Natural killer cell (primary cell): ENCODE data around the gene ANP32A. TPM values are rescaled to one million over a fixed set of nuclear protein-coding genes. Genes with fewer than 3 reads are reported as not detected.

Experiments
- ATAC-seq, 3 donors: fragments of 150-1000 bp in 2 of 3; fragments of 200-7000 bp in 1 of 3; cut with Tn5 transposase; 1 replicate in 1 of 3; 2 replicates in 2 of 3; pipeline ENCODE4 v1.10.0; 2021; ENCODE audit warnings: mild to moderate bottlenecking in 2 of 3, moderate library complexity in 2 of 3
- DNase-seq, 2 donors: peaks; one replicate each; pipeline versions ENCODE4 v3.0.0 to v3.0.0-alpha.2; 2013 to 2021; ENCODE audit warnings: mixed read lengths in 1 of 2
- H3K27ac ChIP-seq: one replicate; pipeline ENCODE4 v1.5.1; 2013; ENCODE audit warnings: mild to moderate bottlenecking, low read length
- H3K27me3 ChIP-seq: one replicate; pipeline ENCODE4 v1.6.1; 2013; ENCODE audit warnings: low read length; ENCODE audit not compliant: control insufficient read depth, insufficient read depth
- H3K36me3 ChIP-seq: one replicate; pipeline ENCODE4 v1.6.1; 2013; ENCODE audit warnings: low read length; ENCODE audit not compliant: control insufficient read depth, insufficient read depth
- H3K4me1 ChIP-seq: one replicate; pipeline ENCODE4 v1.6.1; 2013; ENCODE audit warnings: low read length; ENCODE audit not compliant: control insufficient read depth, insufficient read depth
- H3K4me3 ChIP-seq: one replicate; pipeline ENCODE4 v1.5.1; 2013; ENCODE audit warnings: low read length
- H3K9me3 ChIP-seq: one replicate; pipeline ENCODE4 v1.6.1; 2013; ENCODE audit warnings: low read length; ENCODE audit not compliant: control insufficient read depth, insufficient read depth
- H3K27ac Mint-ChIP-seq, 2 donors: one replicate each; pipeline ENCODE4 v1.8.0; 2022; ENCODE audit warnings: mild to moderate bottlenecking in 2 of 2, mixed read lengths in 2 of 2, moderate library complexity in 1 of 2
- H3K27me3 Mint-ChIP-seq, 2 donors: one replicate each; pipeline ENCODE4 v1.8.0; 2022; ENCODE audit warnings: low read depth in 2 of 2, mixed read lengths in 2 of 2
- H3K36me3 Mint-ChIP-seq: one replicate; pipeline ENCODE4 v1.8.0; 2022; ENCODE audit warnings: mixed read lengths
- H3K4me1 Mint-ChIP-seq, 2 donors: one replicate each; pipeline ENCODE4 v1.8.0; 2022; ENCODE audit warnings: mixed read lengths in 2 of 2
- H3K4me3 Mint-ChIP-seq: one replicate; pipeline ENCODE4 v1.8.0; 2022; ENCODE audit warnings: mild to moderate bottlenecking, moderate library complexity, mixed read lengths
- H3K9me3 Mint-ChIP-seq, 2 donors: one replicate each; pipeline ENCODE4 v1.8.0; 2022; ENCODE audit warnings: mixed read lengths in 2 of 2
- WGBS: methylation state at CpG from one replicate; pipeline ENCODE4 v1.1.7; 2013; ENCODE audit warnings: missing lambda C conversion rate; ENCODE audit not compliant: insufficient coverage; 5-methylcytosine and 5-hydroxymethylcytosine counted together
- intact Hi-C: fragments of 100-400 bp; cut with micrococcal nuclease; formaldehyde crosslinking; loops from one replicate; pipeline ENCODE4 v1.14.2; 2022
- total RNA-seq, 4 donors: library from RNA; stranded (reverse); fragments of 120-200 nt in 1 of 4; gene quantifications; one replicate each; pipeline versions ENCODE4 v1.2.3 to v1.2.4, GENCODE V29; 2013 to 2022
- TF ChIP-seq, protein P1 (sequence below): fragments of 200-600 bp; IDR thresholded peaks from one replicate; pipeline ENCODE4 v1.8.0; 2022; ENCODE audit warnings: antibody characterized with exemption

Gene ANP32A
- total RNA-seq, 3 donors from 2014 or later (not counting 1 experiment from before 2014, with no cell fraction given), result 133 to 150 (median 148) TPM

DNA sequence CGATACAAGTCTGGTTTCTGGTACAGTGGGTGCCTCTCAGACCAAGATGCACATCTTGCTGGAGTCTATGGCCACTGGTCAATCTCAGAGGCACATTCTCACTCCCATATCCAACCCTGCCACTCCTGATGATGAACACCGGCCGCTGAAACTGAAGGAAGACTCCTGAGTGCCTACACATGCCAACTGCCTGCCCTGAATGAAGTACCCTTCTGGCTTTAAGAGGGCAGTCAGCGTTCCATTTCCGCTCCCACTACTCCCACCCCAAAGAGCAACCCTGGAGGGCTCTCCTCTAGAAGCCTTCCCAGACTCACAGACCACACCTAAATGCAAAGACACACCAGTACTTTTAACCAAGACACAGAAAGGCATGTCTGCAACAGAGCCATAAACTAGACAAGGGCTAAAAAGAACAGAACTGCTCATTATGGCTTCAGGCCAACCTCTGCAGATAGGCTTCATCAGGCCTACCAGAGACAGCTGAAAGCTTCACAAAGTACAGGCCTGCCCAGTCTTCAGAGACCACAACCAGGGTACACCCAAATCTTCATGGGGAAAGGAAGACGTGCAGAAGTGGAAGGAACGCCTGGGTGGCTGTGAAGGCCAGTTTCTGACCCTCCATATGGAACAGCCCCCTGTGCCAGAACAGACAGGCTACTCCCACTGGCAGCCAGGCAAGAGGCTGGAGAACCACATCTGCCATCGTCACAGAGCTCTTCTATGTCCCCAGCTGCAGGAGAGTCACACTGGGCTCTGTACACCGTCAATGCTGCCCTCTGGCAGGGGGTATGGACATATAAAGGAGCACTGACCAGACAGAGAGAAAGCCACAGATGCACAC lies 14.3 kb downstream of the ANP32A start:
- Histone ChIP-seq H3K4me3 (no peak overlapping the region), H3K27me3 (no peaks in the 10 kb centered on the region), H3K9me3 (no peaks in the 10 kb centered on the region), H3K4me1 (peaks cover 57% of the 10 kb centered on the region), H3K27ac (no peak overlapping the region), H3K36me3 (peaks cover 10% of the 10 kb centered on the region)
- DNase-seq (no peak), ATAC-seq (no peak)
- WGBS, result 66% methylated on average over 9 of the region's 9 CpGs
- H3K27ac Mint-ChIP-seq, result peak overlapping the region; percentile 76 to 81
- TF ChIP-seq, protein P1, sequence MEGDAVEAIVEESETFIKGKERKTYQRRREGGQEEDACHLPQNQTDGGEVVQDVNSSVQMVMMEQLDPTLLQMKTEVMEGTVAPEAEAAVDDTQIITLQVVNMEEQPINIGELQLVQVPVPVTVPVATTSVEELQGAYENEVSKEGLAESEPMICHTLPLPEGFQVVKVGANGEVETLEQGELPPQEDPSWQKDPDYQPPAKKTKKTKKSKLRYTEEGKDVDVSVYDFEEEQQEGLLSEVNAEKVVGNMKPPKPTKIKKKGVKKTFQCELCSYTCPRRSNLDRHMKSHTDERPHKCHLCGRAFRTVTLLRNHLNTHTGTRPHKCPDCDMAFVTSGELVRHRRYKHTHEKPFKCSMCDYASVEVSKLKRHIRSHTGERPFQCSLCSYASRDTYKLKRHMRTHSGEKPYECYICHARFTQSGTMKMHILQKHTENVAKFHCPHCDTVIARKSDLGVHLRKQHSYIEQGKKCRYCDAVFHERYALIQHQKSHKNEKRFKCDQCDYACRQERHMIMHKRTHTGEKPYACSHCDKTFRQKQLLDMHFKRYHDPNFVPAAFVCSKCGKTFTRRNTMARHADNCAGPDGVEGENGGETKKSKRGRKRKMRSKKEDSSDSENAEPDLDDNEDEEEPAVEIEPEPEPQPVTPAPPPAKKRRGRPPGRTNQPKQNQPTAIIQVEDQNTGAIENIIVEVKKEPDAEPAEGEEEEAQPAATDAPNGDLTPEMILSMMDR, result no peak
- no peaks in the 10 kb centered on the region for H3K9me3 Mint-ChIP-seq
- no peaks in the 10 kb centered on the region for H3K27me3 Mint-ChIP-seq
- peaks cover 80 to 81% of the 10 kb centered on the region in 2 donors for H3K4me1 Mint-ChIP-seq
- no peaks in the 10 kb centered on the region for H3K36me3 Mint-ChIP-seq
- intact Hi-C loops, result no loop called here
- H3K4me3 Mint-ChIP-seq, result no peak overlapping the region

DNA sequence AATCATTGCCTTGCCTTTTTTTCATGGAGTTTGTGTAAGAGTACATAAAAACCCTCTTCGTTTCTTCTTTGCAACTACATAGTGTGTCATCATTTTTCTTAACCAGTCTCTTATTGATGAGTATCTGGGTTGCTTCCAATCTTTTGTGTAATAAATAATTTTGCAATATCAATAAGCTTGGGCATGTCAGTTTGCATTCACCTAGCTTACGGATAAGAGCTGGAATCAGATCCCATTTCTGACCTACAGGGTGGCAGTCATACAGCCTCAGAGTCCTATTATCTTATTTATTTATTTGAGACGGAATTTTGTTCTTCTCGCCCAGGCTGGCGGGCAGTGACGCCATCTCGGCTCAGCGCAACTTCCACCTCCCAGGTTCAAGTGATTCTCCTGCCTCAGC lies 18.3 kb downstream of the ANP32A start:
- intact Hi-C loops, result no loop called here
- H3K9me3 Mint-ChIP-seq, result no peaks in the 10 kb centered on the region
- H3K27ac Mint-ChIP-seq, result peak overlapping the region; percentile 88 to 94
- H3K4me1 Mint-ChIP-seq, result peaks cover 81 to 84% of the 10 kb centered on the region in 2 donors
- ATAC-seq, result no peak
- DNase-seq, result no peak
- no peaks in the 10 kb centered on the region for H3K27me3 Mint-ChIP-seq
- H3K4me3 ChIP-seq, result no peak overlapping the region
- 99% methylated on average over 7 of the region's 8 CpGs for WGBS
- no peak overlapping the region for H3K27ac ChIP-seq
- no peaks in the 10 kb centered on the region for H3K9me3 ChIP-seq
- no peaks in the 10 kb centered on the region for H3K27me3 ChIP-seq
- no peaks in the 10 kb centered on the region for H3K36me3 Mint-ChIP-seq
- H3K4me1 ChIP-seq, result peaks cover 60% of the 10 kb centered on the region
- H3K36me3 ChIP-seq, result peaks cover 10% of the 10 kb centered on the region
- no peak overlapping the region for H3K4me3 Mint-ChIP-seq
- TF ChIP-seq, protein P1, result no peak

DNA sequence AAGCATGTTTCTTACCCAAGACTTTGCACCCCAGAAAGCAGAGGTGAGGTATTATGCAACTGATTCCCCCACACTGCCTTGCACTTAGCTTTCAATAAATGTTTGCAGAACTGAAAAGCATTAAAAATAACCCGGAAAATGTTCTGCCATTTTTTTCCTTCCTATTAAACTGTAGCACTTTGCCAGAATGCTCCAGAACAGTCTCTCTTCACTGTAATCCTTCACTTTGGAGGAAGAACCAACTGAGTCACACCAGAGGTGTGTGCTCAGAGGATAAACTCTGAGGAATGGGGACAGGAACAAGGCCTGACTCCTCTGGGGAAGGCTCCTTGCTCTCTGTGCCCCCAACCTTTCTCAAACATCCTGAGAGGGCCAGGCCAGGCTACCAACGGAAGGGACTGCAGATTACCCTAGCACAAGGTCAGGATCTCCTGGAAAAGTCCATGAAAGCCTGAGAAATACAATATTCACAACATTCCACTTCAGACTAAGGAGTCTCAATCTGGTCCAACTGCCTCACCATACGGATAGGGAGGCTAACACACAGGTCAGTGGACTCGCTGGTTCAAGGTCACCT lies 19.0 kb downstream of the ANP32A start:
- Mint-ChIP-seq H3K27ac (peak overlapping the region; percentile 88 to 94), H3K27me3 (no peaks in the 10 kb centered on the region), H3K4me3 (no peak overlapping the region), H3K36me3 (no peaks in the 10 kb centered on the region), H3K9me3 (no peaks in the 10 kb centered on the region), H3K4me1 (peaks cover 82 to 85% of the 10 kb centered on the region in 2 donors)
- no peak overlapping the region for H3K27ac ChIP-seq
- H3K36me3 ChIP-seq, result peaks cover 5% of the 10 kb centered on the region
- no peaks in the 10 kb centered on the region for H3K9me3 ChIP-seq
- H3K27me3 ChIP-seq, result no peaks in the 10 kb centered on the region
- ATAC-seq (no peak), DNase-seq (no peak)
- peaks cover 60% of the 10 kb centered on the region for H3K4me1 ChIP-seq
- intact Hi-C loops, result no loop called here
- WGBS, result 80% methylated on average over 4 of the region's 4 CpGs
- TF ChIP-seq, protein P1, result no peak
- no peak overlapping the region for H3K4me3 ChIP-seq
